ENCODE data around the gene TRIB2.

DNA sequence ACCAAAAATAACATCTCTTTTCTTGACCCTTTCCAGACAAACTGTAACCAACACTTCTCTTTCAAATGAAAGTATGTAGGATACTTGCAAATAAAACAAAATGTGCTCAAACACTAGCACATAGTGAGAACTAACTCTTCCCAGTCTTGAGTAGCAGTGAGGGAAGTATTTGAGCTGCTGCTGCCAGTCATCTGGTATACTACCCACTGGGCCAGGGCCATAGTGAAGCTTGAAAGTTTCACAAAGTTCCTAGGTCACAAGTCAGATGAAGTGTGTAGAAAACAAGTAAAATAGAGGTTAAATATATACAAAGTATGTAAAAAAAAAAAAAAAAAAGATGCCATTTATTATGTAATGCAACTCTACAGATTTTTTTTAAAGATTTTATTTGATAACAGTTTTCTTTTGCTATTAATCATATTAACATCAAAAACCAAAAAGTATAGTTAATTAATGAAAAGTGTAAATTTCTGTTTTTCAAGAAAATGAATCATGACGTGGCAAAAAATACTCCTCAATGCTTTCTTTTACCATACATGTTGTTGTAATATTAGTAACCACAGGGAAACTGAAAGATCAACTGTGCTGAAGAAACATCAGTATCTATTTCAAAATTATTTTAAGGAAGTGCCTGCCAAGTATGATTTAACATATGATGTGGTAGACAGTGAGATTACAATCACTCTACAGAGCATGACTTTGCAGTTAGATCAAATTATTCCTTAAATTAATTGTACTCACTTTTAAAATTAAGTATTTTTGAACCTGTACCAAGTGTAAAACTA, 21.6 kb upstream of the TRIB2 start:
- TF ChIP-seq, protein P1, sequence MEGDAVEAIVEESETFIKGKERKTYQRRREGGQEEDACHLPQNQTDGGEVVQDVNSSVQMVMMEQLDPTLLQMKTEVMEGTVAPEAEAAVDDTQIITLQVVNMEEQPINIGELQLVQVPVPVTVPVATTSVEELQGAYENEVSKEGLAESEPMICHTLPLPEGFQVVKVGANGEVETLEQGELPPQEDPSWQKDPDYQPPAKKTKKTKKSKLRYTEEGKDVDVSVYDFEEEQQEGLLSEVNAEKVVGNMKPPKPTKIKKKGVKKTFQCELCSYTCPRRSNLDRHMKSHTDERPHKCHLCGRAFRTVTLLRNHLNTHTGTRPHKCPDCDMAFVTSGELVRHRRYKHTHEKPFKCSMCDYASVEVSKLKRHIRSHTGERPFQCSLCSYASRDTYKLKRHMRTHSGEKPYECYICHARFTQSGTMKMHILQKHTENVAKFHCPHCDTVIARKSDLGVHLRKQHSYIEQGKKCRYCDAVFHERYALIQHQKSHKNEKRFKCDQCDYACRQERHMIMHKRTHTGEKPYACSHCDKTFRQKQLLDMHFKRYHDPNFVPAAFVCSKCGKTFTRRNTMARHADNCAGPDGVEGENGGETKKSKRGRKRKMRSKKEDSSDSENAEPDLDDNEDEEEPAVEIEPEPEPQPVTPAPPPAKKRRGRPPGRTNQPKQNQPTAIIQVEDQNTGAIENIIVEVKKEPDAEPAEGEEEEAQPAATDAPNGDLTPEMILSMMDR (IDR thresholded peaks at IDR 0.05 in 4 of 5, conservative IDR thresholded peaks at IDR 0.05 in 1 of 5) = no peak
- no peak for TF ChIP-seq POLR2A (IDR thresholded peaks at IDR 0.05)
